PC-9 (cell line): Measurements from ENCODE around the gene CNN3. TPM values are rescaled to one million over a fixed set of nuclear protein-coding genes. Genes with fewer than 3 reads are reported as not detected.
A peak's percentile ranks its signal among the peaks of the same experiment; 100 is the strongest.

ENCODE experiments used
- BruUV-seq: library from RNA; stranded (reverse); fragments of 400-500 nt; replicated peaks from 2 replicates; lab custom pipeline; 2021; lab: Mats Ljungman, UMichigan
- CTCF ChIA-PET: fragments of 300-600 bp; sonication (Branson Sonifier 250); formaldehyde crosslinking; loops from one replicate; lab custom pipeline; 2022; ENCODE audit warnings: antibody characterized with exemption; lab: Charles Lee
- POLR2A ChIA-PET: fragments of 300-600 bp; sonication (Branson Sonifier 250); formaldehyde crosslinking; loops from one replicate; lab custom pipeline; 2022; ENCODE audit warnings: antibody characterized with exemption; ENCODE audit not compliant: unreplicated experiment; lab: Charles Lee
- DNase-seq, 2 experiments: peaks; one replicate each; pipeline versions ENCODE4 v3.0.0 to v3.0.0-alpha.2; 2015 to 2022; ENCODE audit warnings: mixed read lengths in 1 of 2
- H2AFZ ChIP-seq: fragments of 200-600 bp; sonication (generic); 2 replicates; pipeline ENCODE4 v1.8.1; 2017; ENCODE audit warnings: antibody characterized with exemption
- H3F3A ChIP-seq: fragments of 200-600 bp; sonication (generic); 2 replicates; pipeline ENCODE4 v1.8.1; 2017; ENCODE audit warnings: antibody characterized with exemption, mild to moderate bottlenecking, low read depth; ENCODE audit not compliant: insufficient read depth
- H3K27ac ChIP-seq: fragments of 200-600 bp; sonication (generic); 2 replicates; pipeline ENCODE4 v1.6.1; 2016; ENCODE audit warnings: mixed run types
- H3K27me3 ChIP-seq: fragments of 200-600 bp; sonication (generic); 2 replicates; pipeline ENCODE4 v1.6.1; 2016; ENCODE audit warnings: low read depth, mixed run types; ENCODE audit not compliant: insufficient read depth
- H3K36me3 ChIP-seq: fragments of 200-600 bp; sonication (generic); 2 replicates; pipeline ENCODE4 v1.6.1; 2016; ENCODE audit warnings: low read depth, mixed run types
- H3K4me1 ChIP-seq: fragments of 200-600 bp; sonication (generic); replicated peaks from 2 replicates; pipeline ENCODE4 v1.6.1; 2016; ENCODE audit warnings: mixed run types; ENCODE audit not compliant: insufficient read depth
- H3K4me2 ChIP-seq: fragments of 200-600 bp; sonication (generic); 2 replicates; pipeline ENCODE4 v1.6.1; 2017; ENCODE audit warnings: mixed run types
- H3K4me3 ChIP-seq: fragments of 200-600 bp; sonication (generic); 2 replicates; pipeline ENCODE4 v1.6.1; 2016; ENCODE audit warnings: mixed run types
- H3K79me2 ChIP-seq: fragments of 200-600 bp; sonication (generic); 2 replicates; pipeline ENCODE4 v1.6.1; 2017; ENCODE audit warnings: low read depth, mixed run types
- H3K9me2 ChIP-seq: fragments of 200-600 bp; sonication (generic); 2 replicates; pipeline ENCODE4 v1.8.1; 2017; ENCODE audit warnings: mild to moderate bottlenecking; ENCODE audit not compliant: insufficient read depth
- H3K9me3 ChIP-seq: fragments of 200-600 bp; sonication (generic); 2 replicates; pipeline ENCODE4 v1.8.1; 2016; ENCODE audit warnings: low read depth; ENCODE audit not compliant: insufficient read depth
- H4K20me1 ChIP-seq: fragments of 200-600 bp; sonication (generic); 2 replicates; pipeline ENCODE4 v1.8.1; 2017; ENCODE audit not compliant: insufficient read depth
- CTCF ChIP-seq: fragments of 200-600 bp; sonication (generic); conservative IDR thresholded peaks from 2 replicates; pipeline ENCODE4 v1.6.1; 2017; ENCODE audit warnings: mixed run types, antibody characterized with exemption, mild to moderate bottlenecking, moderate library complexity
- EZH2 ChIP-seq: fragments of 200-600 bp; sonication (generic); IDR thresholded peaks from 2 replicates; pipeline ENCODE4 v1.8.0; 2017; ENCODE audit warnings: antibody characterized with exemption, low read depth
- intact Hi-C: fragments of 100-400 bp; cut with micrococcal nuclease; formaldehyde crosslinking; loops from one replicate; pipeline ENCODE4 v1.10.0; 2022; ENCODE audit not compliant: unreplicated experiment
- total RNA-seq: library from RNA; stranded (reverse); gene quantifications from 2 replicates; pipeline ENCODE4 v1.2.3, GENCODE V29; 2021

Gene CNN3
- total RNA-seq, 1 experiment from 2014 or later, result 135 TPM

GRCh38 chr1:94927405-94928175 lies 680 bp upstream of the CNN3 start:
- DNase-seq, result peak in 1 of 2 experiments; percentile 78
- peak overlapping the region; percentile 64 for H3K27ac ChIP-seq
- intact Hi-C loops, result loop anchor here (1.0 to 5.0 kb wide), 8 partner anchors 45 to 400 kb away; partner anchors contain the start of gene RWDD3

GRCh38 chr1:94926126-94926914 lies 590 bp downstream of the CNN3 start:
- TF ChIP-seq EZH2, result no peak
- peak; percentile 67 for TF ChIP-seq CTCF
- intact Hi-C loops, result loop anchor here (2.0 to 5.0 kb wide), 6 partner anchors 46 to 399 kb away; partner anchors contain the start of gene RWDD3
- Histone ChIP-seq H3K9me3 (no peaks in the 10 kb centered on the region), H4K20me1 (peaks cover 15% of the 10 kb centered on the region), H3K79me2 (peaks cover 71% of the 10 kb centered on the region), H3K27me3 (no peaks in the 10 kb centered on the region), H3K4me2 (peak overlapping the region; percentile 81), H3K9me2 (no peaks in the 10 kb centered on the region), H3K4me3 (peak overlapping the region; percentile 67), H3K4me1 (peaks cover 72% of the 10 kb centered on the region), H3K36me3 (peaks cover 24% of the 10 kb centered on the region), H2AFZ (peak overlapping the region; percentile 83), H3K27ac (peak overlapping the region; percentile 64), H3F3A (peaks cover 24% of the 10 kb centered on the region)
- BruUV-seq, result no TSS peak
- POLR2A ChIA-PET, result interaction anchor here (0.6 to 0.7 kb wide), 4 partner anchors 72 to 600 kb away, joined by 3 to 6 read pairs (median 5); no protein-coding TSS in a partner anchor
- CTCF ChIA-PET, result interaction anchor here (0.9 kb wide), 1 partner anchor 72 kb away, joined by 6 read pairs; no protein-coding TSS in a partner anchor
- DNase-seq, result peak; percentile 47 to 53

More at GRCh38 chr1:94927405-94928175, 680 bp upstream of the CNN3 start:
- H3K4me3 ChIP-seq, result peak overlapping the region; percentile 67
- CTCF ChIA-PET, result interaction anchor here (0.9 kb wide), 1 partner anchor 73 kb away, joined by 6 read pairs; no protein-coding TSS in a partner anchor
- H3K4me1 ChIP-seq, result peaks cover 61% of the 10 kb centered on the region
- H3K9me2 ChIP-seq, result no peaks in the 10 kb centered on the region
- H3K79me2 ChIP-seq, result peaks cover 58% of the 10 kb centered on the region
- peaks cover 15% of the 10 kb centered on the region for H4K20me1 ChIP-seq
- no TSS peak for BruUV-seq
- H3K27me3 ChIP-seq, result no peaks in the 10 kb centered on the region
- H3K4me2 ChIP-seq, result peak overlapping the region; percentile 81
- TF ChIP-seq CTCF (no peak), EZH2 (no peak)
- H2AFZ ChIP-seq, result peak overlapping the region; percentile 84
- no peaks in the 10 kb centered on the region for H3K9me3 ChIP-seq
- peaks cover 24% of the 10 kb centered on the region for H3F3A ChIP-seq
- POLR2A ChIA-PET, result interaction anchor here (0.6 to 0.7 kb wide), 3 partner anchors 64 to 145 kb away, joined by 3 to 5 read pairs (median 4); no protein-coding TSS in a partner anchor
- peaks cover 14% of the 10 kb centered on the region for H3K36me3 ChIP-seq
